Measurements from ENCODE around the gene LSG1. TPM values are rescaled to one million over a fixed set of nuclear protein-coding genes. Genes with fewer than 3 reads are reported as not detected.
"Not testable (repeated sequence)": the region's sequence is repeated elsewhere in the genome, so short reads cannot be mapped to it uniquely, and the experiment has no call there.

The LSG1 gene
- total RNA-seq, 4 donors from 2014 or later: 18.7 to 69.9 (median 52.8) TPM

DNA sequence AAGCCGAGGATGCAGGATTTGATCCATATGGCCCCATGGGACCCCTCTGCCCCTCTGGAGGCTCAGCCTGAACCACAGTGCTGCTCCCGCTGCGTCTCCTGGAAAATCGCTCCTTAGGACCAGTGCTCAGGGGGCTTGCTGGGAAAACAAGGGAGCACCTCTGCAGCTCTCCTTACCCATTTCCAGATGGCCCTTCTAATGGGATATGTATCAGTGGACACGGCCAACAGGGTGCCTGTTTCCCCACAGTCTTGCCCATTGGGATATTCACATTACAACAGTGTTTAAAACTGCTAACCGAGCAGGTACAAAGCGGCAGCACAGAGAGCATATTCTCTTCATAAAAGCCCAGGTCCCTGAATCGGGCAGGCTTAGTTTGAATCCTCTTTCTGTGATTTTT, 65.8 kb downstream of the LSG1 start:
- no peaks in the 10 kb centered on the region for H3K4me1 ChIP-seq
- in situ Hi-C loops (cut with MboI; ENCODE audit: low pct_ligation_motif_present in 1 of 4, low pct_unique_long_range_greater_than_20kb in 1 of 4, low sequenced_read_pairs in 3 of 4): no loop called here
- DNase-seq: no peak
- WGBS, 2 donors (ENCODE audit: low coverage in 1 of 2): 79 to 100% methylated on average over 1 to 8 of the region's 8 CpGs
- no peak overlapping the region for H3K27ac ChIP-seq
- intact Hi-C loops (cut with DNase I; ENCODE audit: low total_unique reads): no loop called here
- H3K36me3 ChIP-seq: no peaks in the 10 kb centered on the region
- H3K4me3 ChIP-seq: no peak overlapping the region
- TF ChIP-seq POLR2A (IDR thresholded peaks at IDR 0.05) (no peak), POLR2AphosphoS5 (IDR thresholded peaks at IDR 0.05) (no peak), EP300 (IDR thresholded peaks at IDR 0.05; ENCODE audit: low read depth) (no peak), CTCF (IDR thresholded peaks at IDR 0.05) (no peak)
- H3K27me3 ChIP-seq: no peaks in the 10 kb centered on the region
- no peaks in the 10 kb centered on the region for H3K9me3 ChIP-seq

DNA sequence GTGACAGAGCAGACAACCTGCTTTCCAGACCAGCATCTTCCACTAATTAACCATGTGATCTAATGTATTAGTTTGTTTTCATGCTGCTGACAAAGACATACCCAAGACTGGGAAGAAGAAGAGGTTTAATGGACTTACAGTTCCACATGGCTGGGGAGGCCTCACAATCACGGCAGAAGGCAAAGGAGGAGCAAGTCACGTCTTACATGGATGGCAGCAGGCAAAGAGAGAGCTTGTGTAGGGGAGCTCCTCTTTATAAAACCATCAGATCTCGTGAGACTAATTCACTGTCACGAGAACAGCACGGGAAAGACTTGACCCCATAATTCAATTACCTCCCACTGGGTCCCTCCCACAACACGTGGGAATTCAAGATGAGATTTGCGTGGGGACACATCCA, 66.7 kb downstream of the LSG1 start:
- H3K9me3 ChIP-seq; in situ Hi-C loops (cut with MboI; ENCODE audit: low pct_ligation_motif_present in 1 of 4, low pct_unique_long_range_greater_than_20kb in 1 of 4, low sequenced_read_pairs in 3 of 4); H3K36me3 ChIP-seq; H3K27ac ChIP-seq; intact Hi-C loops (cut with DNase I; ENCODE audit: low total_unique reads); H3K27me3 ChIP-seq; H3K4me1 ChIP-seq; DNase-seq; H3K4me3 ChIP-seq: not testable (repeated sequence)
- 94% methylated on average over 2 to 7 of the region's 7 CpGs for WGBS, 2 donors (ENCODE audit: low coverage in 1 of 2)

- no peak for DNase-seq
- in situ Hi-C loops (cut with MboI; ENCODE audit: low pct_ligation_motif_present in 1 of 4, low pct_unique_long_range_greater_than_20kb in 1 of 4, low sequenced_read_pairs in 3 of 4) (no loop called here), intact Hi-C loops (cut with DNase I; ENCODE audit: low total_unique reads) (no loop called here)
- Histone ChIP-seq H3K27ac (no peak overlapping the region), H3K36me3 (no peaks in the 10 kb centered on the region), H3K27me3 (no peaks in the 10 kb centered on the region), H3K4me1 (no peaks in the 10 kb centered on the region), H3K9me3 (no peaks in the 10 kb centered on the region), H3K4me3 (no peak overlapping the region)
- TF ChIP-seq EP300 (IDR thresholded peaks at IDR 0.05; ENCODE audit: low read depth) (no peak), CTCF (IDR thresholded peaks at IDR 0.05) (no peak), POLR2AphosphoS5 (IDR thresholded peaks at IDR 0.05) (no peak), POLR2A (IDR thresholded peaks at IDR 0.05) (no peak)
- 89 to 90% methylated on average over 2 of the region's 2 CpGs for WGBS, 2 donors (ENCODE audit: low coverage in 1 of 2)
Measured at GRCh38 chr3:194604837-194605236, 67.2 kb downstream of the LSG1 start.

- Histone ChIP-seq H3K9me3 (no peaks in the 10 kb centered on the region), H3K4me1 (no peaks in the 10 kb centered on the region), H3K4me3 (no peak overlapping the region), H3K27ac (no peak overlapping the region), H3K27me3 (no peaks in the 10 kb centered on the region), H3K36me3 (no peaks in the 10 kb centered on the region)
- 90 to 98% methylated on average over 8 to 21 of the region's 22 CpGs for WGBS, 2 donors (ENCODE audit: low coverage in 1 of 2)
- TF ChIP-seq EP300 (IDR thresholded peaks at IDR 0.05; ENCODE audit: low read depth): no peak
- TF ChIP-seq POLR2AphosphoS5 (IDR thresholded peaks at IDR 0.05): no peak
- TF ChIP-seq CTCF (IDR thresholded peaks at IDR 0.05): no peak
- no peak for TF ChIP-seq POLR2A (IDR thresholded peaks at IDR 0.05)
- DNase-seq: no peak
- intact Hi-C loops (cut with DNase I; ENCODE audit: low total_unique reads) (no loop called here), in situ Hi-C loops (cut with MboI; ENCODE audit: low pct_ligation_motif_present in 1 of 4, low pct_unique_long_range_greater_than_20kb in 1 of 4, low sequenced_read_pairs in 3 of 4) (no loop called here)
Measured at GRCh38 chr3:194604126-194604525, 67.9 kb downstream of the LSG1 start.

DNA sequence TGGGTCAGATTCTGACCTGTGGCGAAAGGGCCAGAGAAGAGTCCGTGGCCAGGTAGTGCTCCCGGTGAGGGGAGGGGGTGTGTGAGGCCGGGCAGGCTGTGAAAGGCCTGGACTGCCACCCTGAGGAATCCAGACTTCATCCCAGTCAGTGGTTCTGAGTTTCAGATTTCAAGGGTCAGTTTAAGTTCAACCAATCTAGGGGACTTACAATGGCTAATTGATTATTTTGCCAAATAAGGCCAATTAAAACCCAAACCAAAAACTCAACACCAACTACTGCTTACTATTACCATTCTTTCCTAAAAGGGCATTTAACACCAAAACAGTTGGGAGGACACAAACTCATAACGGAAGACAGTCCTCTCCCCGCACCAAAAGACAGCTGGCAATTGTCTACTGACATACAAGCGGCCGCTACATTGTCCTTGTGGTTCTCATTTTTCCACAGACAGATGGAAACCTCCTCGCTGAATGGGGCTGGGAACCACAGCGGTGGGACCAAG, 69.3 kb downstream of the LSG1 start:
- in situ Hi-C loops (cut with MboI; ENCODE audit: low pct_ligation_motif_present in 1 of 4, low pct_unique_long_range_greater_than_20kb in 1 of 4, low sequenced_read_pairs in 3 of 4) (no loop called here), intact Hi-C loops (cut with DNase I; ENCODE audit: low total_unique reads) (no loop called here)
- WGBS, 2 donors (ENCODE audit: low coverage in 1 of 2): 82 to 83% methylated on average over 8 to 10 of the region's 10 CpGs
- H3K9me3 ChIP-seq: no peaks in the 10 kb centered on the region
- no peak for DNase-seq
- no peak overlapping the region for H3K27ac ChIP-seq
- TF ChIP-seq POLR2A (IDR thresholded peaks at IDR 0.05): no peak
- no peaks in the 10 kb centered on the region for H3K27me3 ChIP-seq
- H3K4me1 ChIP-seq: no peaks in the 10 kb centered on the region
- no peaks in the 10 kb centered on the region for H3K36me3 ChIP-seq
- H3K4me3 ChIP-seq: no peak overlapping the region

All from transverse colon (tissue), 4 donors.